ENCODE results near the gene UBR2. TPM values are rescaled to one million over a fixed set of nuclear protein-coding genes. Genes with fewer than 3 reads are reported as not detected.

Gene UBR2
- total RNA-seq, 1 experiment from 2014 or later = 21.1 TPM

DNA sequence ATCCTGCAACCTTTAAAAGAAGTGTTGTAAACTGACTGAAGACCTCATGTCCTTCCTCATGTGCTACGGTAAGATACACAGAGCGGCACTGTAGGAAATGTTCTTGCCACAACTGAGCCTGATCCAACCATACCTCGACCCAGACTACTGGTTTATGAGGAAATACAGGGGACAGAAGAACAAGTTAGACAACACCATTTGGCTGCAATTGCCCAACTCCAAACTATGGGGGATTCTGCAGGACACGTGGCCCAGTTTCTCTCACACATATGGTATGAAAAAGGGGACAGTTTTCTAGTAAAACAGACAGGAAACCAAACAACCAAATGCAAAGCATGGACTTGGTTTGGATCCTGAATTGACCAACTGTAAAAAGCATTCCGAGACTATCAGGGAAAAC is 148.1 kb downstream of the UBR2 start:
- Histone ChIP-seq H3K4me2 (no peak overlapping the region), H3K4me1 (replicated peaks; ENCODE audit: insufficient read depth) (peaks cover 11% of the 10 kb centered on the region), H2AFZ (no peak overlapping the region), H3K27ac (no peak overlapping the region), H3K36me3 (ENCODE audit: low read depth) (no peaks in the 10 kb centered on the region), H4K20me1 (ENCODE audit: insufficient read depth) (no peaks in the 10 kb centered on the region), H3K79me2 (ENCODE audit: low read depth) (no peaks in the 10 kb centered on the region), H3F3A (ENCODE audit: insufficient read depth, low read depth) (peaks cover 9% of the 10 kb centered on the region; the same call in 1 of the 2 replicates), H3K9me3 (ENCODE audit: insufficient read depth, low read depth) (peaks cover 5% of the 10 kb centered on the region; the same call in 1 of the 2 replicates), H3K4me3 (no peak overlapping the region), H3K9me2 (ENCODE audit: insufficient read depth) (no peaks in the 10 kb centered on the region), H3K27me3 (ENCODE audit: insufficient read depth, low read depth) (no peaks in the 10 kb centered on the region)
- no peak for DNase-seq
- TF ChIP-seq, protein P1, sequence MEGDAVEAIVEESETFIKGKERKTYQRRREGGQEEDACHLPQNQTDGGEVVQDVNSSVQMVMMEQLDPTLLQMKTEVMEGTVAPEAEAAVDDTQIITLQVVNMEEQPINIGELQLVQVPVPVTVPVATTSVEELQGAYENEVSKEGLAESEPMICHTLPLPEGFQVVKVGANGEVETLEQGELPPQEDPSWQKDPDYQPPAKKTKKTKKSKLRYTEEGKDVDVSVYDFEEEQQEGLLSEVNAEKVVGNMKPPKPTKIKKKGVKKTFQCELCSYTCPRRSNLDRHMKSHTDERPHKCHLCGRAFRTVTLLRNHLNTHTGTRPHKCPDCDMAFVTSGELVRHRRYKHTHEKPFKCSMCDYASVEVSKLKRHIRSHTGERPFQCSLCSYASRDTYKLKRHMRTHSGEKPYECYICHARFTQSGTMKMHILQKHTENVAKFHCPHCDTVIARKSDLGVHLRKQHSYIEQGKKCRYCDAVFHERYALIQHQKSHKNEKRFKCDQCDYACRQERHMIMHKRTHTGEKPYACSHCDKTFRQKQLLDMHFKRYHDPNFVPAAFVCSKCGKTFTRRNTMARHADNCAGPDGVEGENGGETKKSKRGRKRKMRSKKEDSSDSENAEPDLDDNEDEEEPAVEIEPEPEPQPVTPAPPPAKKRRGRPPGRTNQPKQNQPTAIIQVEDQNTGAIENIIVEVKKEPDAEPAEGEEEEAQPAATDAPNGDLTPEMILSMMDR (conservative IDR thresholded peaks at IDR 0.05) = no peak
- TF ChIP-seq EZH2 (IDR thresholded peaks at IDR 0.05; ENCODE audit: low read depth) = no peak
- CTCF ChIA-PET = no interaction called here
- intact Hi-C loops (cut with micrococcal nuclease; ENCODE audit: unreplicated experiment) = no loop called here
- POLR2A ChIA-PET (ENCODE audit: unreplicated experiment) = no interaction called here
- BruUV-seq (replicated peaks) = no TSS peak

DNA sequence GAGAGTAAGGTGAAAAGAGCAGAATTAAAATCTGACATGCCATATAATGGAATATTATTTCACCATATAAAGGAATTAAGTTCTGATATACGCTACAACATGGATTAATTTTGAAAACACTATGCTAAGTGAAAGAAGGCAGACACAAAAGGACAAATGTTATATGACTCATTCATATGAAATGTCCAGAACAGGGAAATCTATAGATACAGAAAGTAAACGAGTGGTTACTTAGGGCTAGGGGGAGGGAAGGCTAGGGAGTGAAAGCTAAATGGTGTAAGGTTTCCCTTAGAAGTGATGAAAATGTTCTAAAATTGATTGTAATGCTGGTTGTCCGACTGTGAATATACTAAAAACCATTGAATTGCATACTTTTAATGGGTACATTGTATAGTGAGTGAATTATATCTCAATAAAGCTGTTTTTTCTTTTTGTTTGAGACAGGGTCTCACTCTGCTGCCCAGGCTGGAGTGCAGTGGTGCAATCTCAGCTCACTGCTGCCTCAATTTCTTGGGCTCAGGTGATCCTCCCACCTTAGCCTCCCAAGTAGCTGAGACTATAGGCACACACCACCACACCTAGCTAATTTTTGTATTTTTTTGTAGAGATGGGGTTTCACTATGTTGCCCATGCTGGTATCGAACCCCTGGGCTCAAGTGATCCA is 150.4 kb downstream of the UBR2 start:
- H3K4me1 ChIP-seq (replicated peaks; ENCODE audit: insufficient read depth) = peaks cover 11% of the 10 kb centered on the region
- peak overlapping the region; percentile 52 for H3K4me2 ChIP-seq
- H3K9me2 ChIP-seq (ENCODE audit: insufficient read depth) = no peaks in the 10 kb centered on the region
- no peaks in the 10 kb centered on the region for H3K79me2 ChIP-seq (ENCODE audit: low read depth)
- H3F3A ChIP-seq (ENCODE audit: insufficient read depth, low read depth) = peaks cover 9% of the 10 kb centered on the region; the same call in 1 of the 2 replicates
- 0 out of 2 replicates have a peak overlapping the region, but pooled peaks have one; percentile 6 for H3K27ac ChIP-seq
- TF ChIP-seq EZH2 (IDR thresholded peaks at IDR 0.05; ENCODE audit: low read depth) = no peak
- TF ChIP-seq, protein P1 (conservative IDR thresholded peaks at IDR 0.05) = no peak
- H4K20me1 ChIP-seq (ENCODE audit: insufficient read depth) = no peaks in the 10 kb centered on the region
- ChIA-PET CTCF (no interaction called here), POLR2A (ENCODE audit: unreplicated experiment) (no interaction called here)
- no peaks in the 10 kb centered on the region for H3K27me3 ChIP-seq (ENCODE audit: insufficient read depth, low read depth)
- peak in 1 of 2 experiments; percentile 68 for DNase-seq
- H3K9me3 ChIP-seq (ENCODE audit: insufficient read depth, low read depth) = peaks cover 5% of the 10 kb centered on the region; the same call in 1 of the 2 replicates
- BruUV-seq (replicated peaks) = no TSS peak
- no peak overlapping the region for H3K4me3 ChIP-seq
- H2AFZ ChIP-seq = no peak overlapping the region
- intact Hi-C loops (cut with micrococcal nuclease; ENCODE audit: unreplicated experiment) = no loop called here
- no peaks in the 10 kb centered on the region for H3K36me3 ChIP-seq (ENCODE audit: low read depth)

DNA sequence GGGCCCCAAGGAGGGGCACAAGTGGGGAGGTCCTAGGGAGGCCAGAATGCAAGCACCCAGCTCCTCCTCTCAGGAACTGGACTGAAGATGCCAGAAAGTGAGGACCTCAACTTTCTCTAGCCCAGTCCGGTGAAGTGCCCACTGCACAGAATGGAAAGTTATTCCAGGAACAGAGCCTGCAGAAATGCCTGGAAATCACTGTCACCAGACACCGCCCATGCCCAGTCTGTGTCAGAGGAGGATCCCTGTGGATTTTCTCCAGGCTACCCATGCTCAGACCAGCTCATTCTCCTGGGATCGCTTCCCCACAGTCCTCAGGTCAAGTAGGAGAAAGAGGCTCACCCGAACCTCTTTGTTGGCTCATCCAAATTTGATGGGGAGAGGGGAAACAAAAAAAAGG is 152.0 kb downstream of the UBR2 start:
- Histone ChIP-seq H2AFZ (no peak overlapping the region), H3K36me3 (ENCODE audit: low read depth) (no peaks in the 10 kb centered on the region), H3K4me3 (no peak overlapping the region), H3F3A (ENCODE audit: insufficient read depth, low read depth) (peaks cover 9% of the 10 kb centered on the region; the same call in 1 of the 2 replicates), H3K4me2 (no peak overlapping the region), H3K27ac (no peak overlapping the region), H3K4me1 (replicated peaks; ENCODE audit: insufficient read depth) (peaks cover 11% of the 10 kb centered on the region), H3K27me3 (ENCODE audit: insufficient read depth, low read depth) (no peaks in the 10 kb centered on the region), H3K9me3 (ENCODE audit: insufficient read depth, low read depth) (peaks cover 5% of the 10 kb centered on the region; the same call in 1 of the 2 replicates), H3K9me2 (ENCODE audit: insufficient read depth) (no peaks in the 10 kb centered on the region), H3K79me2 (ENCODE audit: low read depth) (no peaks in the 10 kb centered on the region), H4K20me1 (ENCODE audit: insufficient read depth) (no peaks in the 10 kb centered on the region)
- POLR2A ChIA-PET (ENCODE audit: unreplicated experiment) = no interaction called here
- intact Hi-C loops (cut with micrococcal nuclease; ENCODE audit: unreplicated experiment) = no loop called here
- DNase-seq = no peak
- TF ChIP-seq EZH2 (IDR thresholded peaks at IDR 0.05; ENCODE audit: low read depth) = no peak
- TF ChIP-seq, protein P1 (conservative IDR thresholded peaks at IDR 0.05) = no peak
- CTCF ChIA-PET = interaction anchor here (0.6 kb wide), 1 partner anchor 10 kb away, joined by 5 read pairs; no protein-coding TSS in a partner anchor
- no TSS peak for BruUV-seq (replicated peaks)

All from PC-9 (cell line).